Fibroblast of lung (primary cell): Measurements from ENCODE around the gene FETUB. TPM values are rescaled to one million over a fixed set of nuclear protein-coding genes. Genes with fewer than 3 reads are reported as not detected.

Experiments
- DNase-seq, 2 donors: peaks; one replicate each; pipeline versions ENCODE4 v3.0.0 to v3.0.0-alpha.2; 2010; ENCODE audit warnings: low read depth in 2 of 2
- H2AFZ ChIP-seq: 2 replicates; pipeline ENCODE4 v1.5.1; 2012; ENCODE audit warnings: low read length, control low read depth, inconsistent platforms
- H3K27ac ChIP-seq: 2 replicates; pipeline ENCODE4 v1.5.1; 2011; ENCODE audit warnings: low read length, control low read depth; ENCODE audit not compliant: insufficient read depth
- H3K27me3 ChIP-seq: 2 replicates; pipeline ENCODE4 v1.5.1; 2011; ENCODE audit warnings: mild to moderate bottlenecking, low read length; ENCODE audit not compliant: control insufficient read depth, insufficient read depth
- H3K36me3 ChIP-seq: 2 replicates; pipeline ENCODE4 v1.5.1; 2011; ENCODE audit warnings: low read length; ENCODE audit not compliant: control insufficient read depth, insufficient read depth
- H3K4me1 ChIP-seq: 2 replicates; pipeline ENCODE4 v1.5.1; 2011; ENCODE audit warnings: low read length; ENCODE audit not compliant: control insufficient read depth, insufficient read depth; ENCODE audit errors: extremely low read depth
- H3K4me2 ChIP-seq: 2 replicates; pipeline ENCODE4 v1.5.1; 2011; ENCODE audit warnings: low read length, control low read depth; ENCODE audit not compliant: insufficient read depth; ENCODE audit errors: extremely low read depth
- H3K4me3 ChIP-seq, 4 experiments: fragments of 200-600 bp in 1 of 4; sonication (generic) in 1 of 4; replicated peaks in 1 of 4; 2 replicates each; pipeline ENCODE4 v1.5.1; 2011 to 2016; ENCODE audit warnings: low read length in 4 of 4, low read depth in 3 of 4, mild to moderate bottlenecking in 3 of 4, control low read depth in 2 of 4, inconsistent platforms in 1 of 4, mixed read lengths in 1 of 4; ENCODE audit not compliant: insufficient read depth in 1 of 4; ENCODE audit errors: control extremely low read depth in 1 of 4
- H3K79me2 ChIP-seq: 2 replicates; pipeline ENCODE4 v1.5.1; 2012; ENCODE audit warnings: mild to moderate bottlenecking, low read length, inconsistent platforms; ENCODE audit not compliant: control insufficient read depth, insufficient read depth
- H3K9ac ChIP-seq: 2 replicates; pipeline ENCODE4 v1.5.1; 2011; ENCODE audit warnings: mild to moderate bottlenecking, low read length, control low read depth; ENCODE audit not compliant: insufficient read depth
- H3K9me3 ChIP-seq: 2 replicates; pipeline ENCODE4 v1.5.1; 2012; ENCODE audit warnings: low read depth, low read length; ENCODE audit not compliant: control insufficient read depth, insufficient read depth
- H4K20me1 ChIP-seq: 2 replicates; pipeline ENCODE4 v1.5.1; 2011; ENCODE audit warnings: low read length; ENCODE audit not compliant: control insufficient read depth, insufficient read depth; ENCODE audit errors: extremely low read depth
- EZH2 ChIP-seq: IDR thresholded peaks from 2 replicates; pipeline ENCODE4 v1.5.1; 2012; ENCODE audit warnings: low read length, control low read depth, mild to moderate bottlenecking; ENCODE audit errors: missing control alignments
- polyA plus RNA-seq, 2 donors: library from polyadenylated mRNA; depleted of rRNA in 1 of 2; stranded (reverse) in 1 of 2; unstranded in 1 of 2; fragments of >200 nt; gene quantifications; 2 replicates each; pipeline ENCODE4 v1.2.1, GENCODE V29; 2011 to 2012; ENCODE audit warnings: missing spikeins in 1 of 2
- total RNA-seq: library from RNA; depleted of rRNA; stranded (reverse); fragments of >200 nt; gene quantifications from 2 replicates; pipeline ENCODE4 v1.2.1, GENCODE V29; 2014
- TF ChIP-seq, protein P1 (sequence below), 2 donors: IDR thresholded peaks in 1 of 2; conservative IDR thresholded peaks in 1 of 2; 1 replicate in 1 of 2; 2 replicates in 1 of 2; pipeline ENCODE4 v1.5.1; 2011 to 2012; ENCODE audit warnings: low read length in 2 of 2, control low read depth in 1 of 2, inconsistent platforms in 1 of 2, low read depth in 1 of 2, mild to moderate bottlenecking in 1 of 2

FETUB gene
- total and polyA plus RNA-seq, 2 donors (not counting 1 experiment from before 2014, with no cell fraction given): not detected

DNA sequence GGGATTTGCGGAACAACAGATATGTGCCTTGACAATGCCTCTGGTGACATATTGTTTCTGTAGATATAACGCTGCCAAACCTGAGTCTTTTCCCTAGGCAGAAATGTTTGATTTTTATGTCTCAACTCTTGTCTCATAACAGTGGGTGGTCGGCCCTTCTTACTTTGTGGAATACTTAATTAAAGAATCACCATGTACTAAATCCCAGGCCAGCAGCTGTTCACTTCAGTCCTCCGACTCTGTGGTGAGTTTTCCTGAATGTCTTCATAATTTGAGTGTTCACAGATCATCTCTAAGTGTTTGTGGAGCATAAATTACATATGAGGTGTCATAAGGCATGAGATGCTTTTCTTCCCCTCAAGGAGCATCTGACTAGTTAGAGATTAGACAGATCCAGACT is 5.9 kb downstream of the FETUB start:
- H3K9me3 ChIP-seq: no peaks in the 10 kb centered on the region
- no peak overlapping the region for H3K9ac ChIP-seq
- no peak overlapping the region for H3K4me3 ChIP-seq
- H2AFZ ChIP-seq: no peak overlapping the region
- H4K20me1 ChIP-seq: no peaks in the 10 kb centered on the region
- H3K27ac ChIP-seq: no peak overlapping the region
- no peak overlapping the region for H3K4me2 ChIP-seq
- H3K4me1 ChIP-seq: no peaks in the 10 kb centered on the region
- TF ChIP-seq, protein P1, sequence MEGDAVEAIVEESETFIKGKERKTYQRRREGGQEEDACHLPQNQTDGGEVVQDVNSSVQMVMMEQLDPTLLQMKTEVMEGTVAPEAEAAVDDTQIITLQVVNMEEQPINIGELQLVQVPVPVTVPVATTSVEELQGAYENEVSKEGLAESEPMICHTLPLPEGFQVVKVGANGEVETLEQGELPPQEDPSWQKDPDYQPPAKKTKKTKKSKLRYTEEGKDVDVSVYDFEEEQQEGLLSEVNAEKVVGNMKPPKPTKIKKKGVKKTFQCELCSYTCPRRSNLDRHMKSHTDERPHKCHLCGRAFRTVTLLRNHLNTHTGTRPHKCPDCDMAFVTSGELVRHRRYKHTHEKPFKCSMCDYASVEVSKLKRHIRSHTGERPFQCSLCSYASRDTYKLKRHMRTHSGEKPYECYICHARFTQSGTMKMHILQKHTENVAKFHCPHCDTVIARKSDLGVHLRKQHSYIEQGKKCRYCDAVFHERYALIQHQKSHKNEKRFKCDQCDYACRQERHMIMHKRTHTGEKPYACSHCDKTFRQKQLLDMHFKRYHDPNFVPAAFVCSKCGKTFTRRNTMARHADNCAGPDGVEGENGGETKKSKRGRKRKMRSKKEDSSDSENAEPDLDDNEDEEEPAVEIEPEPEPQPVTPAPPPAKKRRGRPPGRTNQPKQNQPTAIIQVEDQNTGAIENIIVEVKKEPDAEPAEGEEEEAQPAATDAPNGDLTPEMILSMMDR (conservative IDR thresholded peaks at IDR 0.05 in 1 of 2, IDR thresholded peaks at IDR 0.05 in 1 of 2; ENCODE audit: low read depth in 1 of 2, low read length in 2 of 2): no peak
- no peak for TF ChIP-seq EZH2
- DNase-seq: no peak
- H3K27me3 ChIP-seq: peaks cover 3% of the 10 kb centered on the region
- H3K79me2 ChIP-seq: no peaks in the 10 kb centered on the region
- H3K36me3 ChIP-seq: no peaks in the 10 kb centered on the region

DNA sequence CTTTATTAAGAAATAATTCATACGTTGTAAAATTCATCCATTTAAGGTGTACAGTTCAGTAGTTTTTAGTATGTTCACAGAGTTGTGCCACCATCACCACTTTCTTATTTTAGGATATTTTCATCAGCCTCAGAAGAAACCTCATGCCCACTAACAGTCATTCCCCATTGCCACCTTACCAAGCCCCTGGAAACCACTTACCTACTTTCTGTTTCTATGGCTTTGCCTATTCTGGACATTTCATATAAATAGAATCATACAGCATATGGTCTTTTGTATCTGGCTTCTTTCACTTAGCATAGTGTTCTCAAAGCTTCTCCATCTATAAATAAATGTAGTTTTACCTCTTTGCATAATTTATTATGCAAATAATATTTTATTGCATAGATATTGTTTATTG is 6.6 kb downstream of the FETUB start:
- Histone ChIP-seq H3K9ac (no peak overlapping the region), H3K27me3 (peaks cover 3% of the 10 kb centered on the region), H3K79me2 (no peaks in the 10 kb centered on the region), H3K4me2 (no peak overlapping the region), H3K36me3 (no peaks in the 10 kb centered on the region), H3K27ac (no peak overlapping the region), H4K20me1 (no peaks in the 10 kb centered on the region), H2AFZ (no peak overlapping the region), H3K4me3 (no peak overlapping the region), H3K4me1 (no peaks in the 10 kb centered on the region), H3K9me3 (no peaks in the 10 kb centered on the region)
- no peak for DNase-seq
- TF ChIP-seq, protein P1 (conservative IDR thresholded peaks at IDR 0.05 in 1 of 2, IDR thresholded peaks at IDR 0.05 in 1 of 2; ENCODE audit: low read depth in 1 of 2, low read length in 2 of 2): no peak

DNA sequence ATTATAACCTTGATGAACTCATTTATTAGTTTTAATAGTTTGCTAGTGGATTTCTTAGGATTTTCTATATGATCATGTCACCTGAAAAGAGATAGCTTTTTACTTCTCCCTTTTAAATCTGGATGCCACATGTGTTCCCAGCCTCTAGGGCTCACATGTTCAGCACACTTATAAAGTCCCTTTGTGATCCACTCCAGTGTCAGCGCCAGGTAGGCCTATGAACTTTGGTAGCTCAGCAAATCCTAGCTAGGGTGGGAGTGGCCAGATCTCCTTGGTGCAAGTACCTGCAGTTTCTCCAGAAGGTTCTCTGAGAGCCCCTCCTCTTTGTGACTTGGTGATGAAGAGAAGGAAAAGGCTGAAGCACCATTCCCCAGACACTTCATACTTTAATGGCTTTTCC is 8.7 kb downstream of the FETUB start:
- Histone ChIP-seq H3K4me2 (no peak overlapping the region), H3K4me1 (no peaks in the 10 kb centered on the region), H4K20me1 (no peaks in the 10 kb centered on the region), H3K79me2 (no peaks in the 10 kb centered on the region), H3K9me3 (no peaks in the 10 kb centered on the region), H3K36me3 (no peaks in the 10 kb centered on the region), H3K4me3 (no peak overlapping the region), H3K9ac (no peak overlapping the region), H3K27me3 (no peaks in the 10 kb centered on the region), H3K27ac (no peak overlapping the region), H2AFZ (no peak overlapping the region)
- no peak for DNase-seq
- TF ChIP-seq, protein P1 (conservative IDR thresholded peaks at IDR 0.05 in 1 of 2, IDR thresholded peaks at IDR 0.05 in 1 of 2; ENCODE audit: low read depth in 1 of 2, low read length in 2 of 2): no peak
- TF ChIP-seq EZH2: no peak
